Stimulated activated CD8-positive, alpha-beta memory T cell treated with anti-CD3 and anti-CD28 coated beads, Interleukin-15, amount 100 ng/mL, for 4 hours (primary cell): ENCODE measurements around the gene WSB2.
A peak's percentile ranks its signal among the peaks of the same experiment; 100 is the strongest.

ENCODE experiments used
- DNase-seq, 2 donors: peaks; one replicate each; pipeline ENCODE4 v3.0.0-alpha.2; 2020; ENCODE audit warnings: low read depth in 2 of 2

WSB2 gene

DNA sequence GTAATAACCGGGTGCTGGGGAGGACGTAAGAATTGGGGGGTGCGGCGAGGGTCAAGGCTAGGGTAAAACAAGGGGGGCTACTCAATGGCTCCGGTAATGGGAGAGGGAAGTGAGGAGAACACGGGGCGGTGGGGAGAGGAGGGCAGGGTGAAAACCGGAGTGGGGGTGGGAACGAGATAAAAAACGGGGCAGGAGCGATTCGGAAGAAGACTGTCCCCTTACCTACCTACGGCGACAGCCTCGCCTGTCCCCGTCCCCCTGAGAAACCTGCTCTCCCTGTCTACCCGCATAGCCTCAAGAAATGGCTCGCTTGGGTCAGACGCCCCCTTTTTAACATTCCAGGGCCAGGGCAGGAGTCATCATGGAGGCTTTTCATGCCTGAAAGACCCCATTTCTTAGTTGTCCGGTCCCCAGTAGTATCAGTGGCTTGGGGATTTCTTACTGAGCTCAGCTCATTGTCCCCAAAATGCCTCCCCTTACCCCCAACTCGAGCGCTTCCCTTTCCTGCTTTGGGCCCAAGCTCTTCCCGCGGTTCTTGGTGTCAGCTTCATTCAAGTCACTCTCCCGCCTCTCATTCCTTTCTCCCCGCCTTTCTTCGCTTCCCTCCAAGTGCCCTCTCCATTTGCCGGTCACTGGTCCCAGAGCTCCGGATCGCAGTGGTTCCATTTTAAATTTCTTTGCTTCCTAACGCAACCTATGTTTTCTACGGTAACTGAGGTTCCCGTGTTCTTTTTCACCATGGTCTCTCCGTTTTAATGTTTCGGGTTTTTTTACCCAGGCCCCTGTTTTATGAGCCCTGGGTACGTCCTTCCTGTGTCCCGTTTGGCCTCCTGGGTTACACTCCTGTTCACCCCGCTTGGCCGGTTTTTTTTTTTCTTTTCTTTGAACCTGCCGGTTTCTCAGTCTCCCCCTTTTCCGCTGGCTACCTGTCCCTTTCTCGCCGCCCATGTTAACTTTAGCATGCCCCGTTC, 1.2 kb upstream of the WSB2 start:
- no peak for DNase-seq

DNA sequence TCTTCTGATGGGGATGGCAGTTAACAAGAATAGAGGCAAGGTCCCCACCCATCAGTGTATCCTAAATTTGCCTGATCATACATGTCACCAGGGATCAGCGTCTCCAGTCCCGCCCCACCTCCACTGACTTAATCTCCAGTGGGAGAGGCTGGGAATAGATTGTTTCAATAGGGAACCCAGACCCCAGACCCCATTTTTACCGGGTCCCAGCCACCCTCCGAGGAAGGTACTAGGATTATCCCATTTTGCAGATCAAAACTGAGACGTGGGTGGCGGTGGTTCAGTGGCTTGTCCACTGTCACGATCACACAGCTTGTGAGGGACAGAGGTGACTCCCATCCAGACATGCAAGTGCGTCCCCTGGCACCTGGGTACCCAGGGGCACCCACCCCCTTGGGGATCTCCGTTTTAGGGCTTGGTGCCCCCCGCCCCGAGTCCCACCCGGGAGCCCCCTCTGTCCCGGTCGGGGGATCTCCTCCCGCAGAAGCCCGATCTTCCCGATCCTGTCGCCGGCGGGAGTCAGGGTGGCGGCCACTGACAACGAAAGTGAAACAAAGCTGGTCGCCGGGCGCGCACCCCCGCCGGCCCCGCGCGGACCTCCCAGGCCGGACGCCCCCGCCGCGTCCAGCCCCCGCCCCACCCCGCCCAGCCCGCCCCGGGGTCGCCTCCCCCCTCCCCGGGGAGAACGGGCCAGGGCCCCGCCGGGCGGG, 523 bp downstream of the WSB2 start:
- DNase-seq = no peak

DNA sequence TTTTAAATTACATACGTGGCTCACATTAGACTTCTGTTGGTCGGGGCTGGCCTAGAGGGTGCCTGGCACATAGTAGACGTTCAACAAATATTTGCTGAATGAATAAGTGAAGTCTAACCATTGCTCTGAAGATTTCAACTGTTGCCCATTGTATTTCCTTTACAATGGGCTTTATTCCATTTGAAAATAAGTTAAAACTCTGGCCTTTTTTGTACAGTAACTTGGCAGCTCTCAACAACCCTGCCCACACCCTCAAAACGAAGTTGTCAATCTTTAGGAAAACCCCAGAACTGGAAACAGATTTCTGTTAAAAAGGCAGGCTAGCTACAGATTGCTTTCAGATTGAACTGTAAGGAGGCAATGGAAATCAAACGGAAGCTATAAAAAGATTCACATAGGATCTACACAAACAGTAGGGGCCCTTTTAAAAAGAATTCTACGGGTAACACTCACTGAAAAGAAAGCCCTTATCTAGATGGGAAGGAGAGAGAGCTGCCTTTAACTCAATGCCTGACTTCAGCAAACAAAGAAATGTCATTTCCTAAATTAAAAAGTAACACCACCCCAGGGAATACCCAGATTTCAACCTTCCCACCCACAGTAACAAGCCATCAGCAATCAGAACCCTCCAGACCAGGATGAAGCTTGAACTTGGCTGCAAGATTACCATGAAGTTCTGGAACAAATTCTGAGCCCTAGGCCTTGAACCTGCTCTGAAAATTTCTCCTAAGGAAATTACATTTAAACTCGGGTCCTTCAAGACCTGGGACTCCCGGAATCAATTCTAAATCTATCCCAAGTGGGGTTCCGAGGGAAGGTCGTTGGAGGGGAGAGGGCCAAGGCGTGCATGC, 1.4 kb downstream of the WSB2 start:
- no peak for DNase-seq

DNA sequence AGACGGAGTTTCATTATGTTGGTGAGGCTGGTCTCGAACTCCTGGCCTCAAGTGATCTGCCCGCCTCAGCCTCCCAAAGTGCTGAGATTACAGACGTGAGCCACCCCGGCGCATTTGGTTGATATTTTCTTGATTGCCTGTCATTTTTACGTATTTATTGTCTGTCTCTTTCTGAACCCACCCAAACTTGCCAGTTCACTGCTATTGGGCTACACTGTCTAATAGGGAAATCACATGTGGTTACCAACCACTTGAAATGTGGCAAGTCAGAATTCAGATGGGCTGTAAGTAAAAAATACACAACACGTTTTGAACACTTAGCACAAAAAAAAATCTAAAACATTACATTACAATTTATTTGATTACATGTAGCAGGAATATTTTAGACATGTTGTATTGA, 2.1 kb downstream of the WSB2 start:
- no peak for DNase-seq

DNA sequence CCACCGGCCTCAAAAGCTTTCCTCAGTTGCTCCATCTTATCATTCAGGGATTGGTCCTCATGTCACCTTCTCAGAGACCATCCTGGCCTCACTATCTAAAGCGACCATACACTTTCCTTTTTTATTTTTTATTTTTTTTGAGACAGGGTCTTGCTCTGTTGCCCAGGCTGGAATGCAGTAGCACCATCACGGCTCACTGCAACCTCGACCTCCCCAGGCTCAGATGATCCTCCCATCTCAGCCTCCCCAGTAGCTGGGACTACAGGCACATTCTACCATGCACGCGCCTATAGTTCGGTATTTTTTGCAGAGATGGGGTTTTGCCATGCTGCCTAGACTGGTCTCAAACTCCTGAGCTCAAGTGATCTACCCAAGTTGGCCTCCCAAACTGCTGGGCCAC, 2.8 kb downstream of the WSB2 start:
- no peak for DNase-seq

DNA sequence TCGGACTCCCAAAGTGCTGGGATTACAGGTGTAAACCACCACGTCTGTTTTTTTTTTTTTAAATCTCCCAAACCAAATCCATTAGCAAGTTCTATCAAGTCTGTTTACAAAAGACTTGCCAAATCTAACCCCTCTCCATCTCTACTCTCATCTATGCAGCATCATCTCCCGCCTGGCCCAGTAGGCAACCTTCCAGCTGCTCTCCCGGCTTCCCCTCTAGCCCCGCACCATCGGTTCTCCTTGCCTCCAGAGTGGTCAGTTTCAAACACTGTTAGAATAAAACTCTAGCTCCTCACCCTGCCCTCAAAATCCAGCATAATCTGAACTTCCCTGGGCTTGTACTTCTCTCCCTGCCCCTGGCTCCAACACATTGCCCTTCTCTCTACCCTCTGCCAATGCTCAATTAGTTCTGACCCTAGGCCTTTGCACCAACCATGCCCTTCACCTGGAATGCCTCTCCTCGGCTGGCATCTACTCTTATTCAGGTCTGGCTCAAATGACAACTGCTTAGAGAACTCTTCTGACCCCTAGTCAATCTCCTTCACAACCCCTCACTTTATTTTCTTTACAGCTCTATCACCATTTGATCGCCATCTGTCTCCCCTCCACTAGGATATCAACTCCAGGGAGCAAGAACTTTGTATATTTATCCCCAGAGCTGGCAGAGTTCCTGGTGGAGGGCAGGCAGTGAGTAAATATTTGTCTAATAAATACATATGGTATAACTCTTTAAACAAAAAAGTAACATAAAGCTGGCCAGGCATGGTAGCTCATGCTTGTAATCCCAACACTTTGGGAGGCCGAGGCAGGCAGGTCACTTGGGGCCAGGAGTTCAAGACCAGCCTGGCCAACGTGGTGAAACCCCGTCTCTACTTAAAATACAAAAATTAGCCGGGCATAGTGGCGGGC, 4.9 kb downstream of the WSB2 start:
- no peak for DNase-seq

DNA sequence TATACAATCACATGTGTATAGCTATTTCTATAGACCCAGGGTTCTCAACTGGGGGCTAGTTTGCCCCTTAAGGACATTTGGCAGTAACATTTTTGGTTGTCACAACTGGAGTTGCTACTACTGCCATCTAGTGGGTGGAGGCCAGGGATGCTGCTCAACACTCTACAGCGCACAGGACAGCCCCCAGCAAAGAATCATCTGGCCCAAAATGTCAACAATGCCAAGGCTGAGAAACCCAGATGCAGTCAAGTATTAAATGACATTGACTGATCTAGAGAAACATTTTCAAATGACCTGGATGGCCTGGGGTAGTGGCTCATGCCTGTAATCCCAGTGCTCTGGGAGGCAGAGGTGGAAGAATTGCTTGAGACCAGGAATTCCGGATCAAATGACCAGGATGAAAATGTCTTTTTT, 5.8 kb downstream of the WSB2 start:
- peak; percentile 21 to 46 for DNase-seq

DNA sequence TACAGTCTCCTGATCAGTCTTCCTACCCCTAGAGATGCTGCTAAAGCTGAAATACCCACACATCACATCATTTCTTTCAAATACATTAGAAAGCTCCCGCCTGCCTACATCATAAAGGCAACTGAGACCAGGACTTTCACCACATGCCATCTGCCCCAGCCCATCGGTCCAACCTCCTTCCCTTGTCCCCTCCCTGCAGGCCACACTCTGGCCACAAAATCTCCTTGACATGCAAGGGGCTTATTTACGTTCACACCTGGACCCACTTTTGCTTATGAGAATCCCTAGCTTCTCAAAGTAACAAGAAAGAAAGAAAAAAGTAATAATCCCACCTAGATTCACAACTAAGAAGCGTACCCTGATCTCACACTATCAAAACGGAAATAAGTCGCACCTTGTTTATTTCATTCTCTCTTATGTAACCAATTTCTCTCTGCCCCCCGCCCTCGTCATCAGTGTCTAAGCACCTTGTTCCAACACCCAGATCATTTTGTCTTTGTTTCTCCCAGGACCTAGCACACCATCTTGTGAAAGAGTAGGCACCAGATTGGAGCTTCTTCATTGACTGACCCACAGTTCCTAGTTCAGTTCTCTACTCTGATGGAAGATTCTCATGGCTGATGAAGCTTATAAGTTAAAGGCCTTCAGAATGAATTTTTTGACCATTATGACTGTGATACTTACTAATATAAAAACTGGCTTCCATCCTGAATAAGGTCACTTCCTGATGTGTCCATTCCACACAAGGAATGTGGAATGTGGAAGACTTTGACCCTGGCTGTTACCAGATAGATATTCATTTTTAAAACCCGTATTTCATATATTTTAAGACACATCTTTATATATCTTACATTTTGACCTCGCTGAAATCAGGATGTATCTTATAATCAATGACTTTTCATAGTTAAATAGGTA, 7.7 kb downstream of the WSB2 start:
- DNase-seq = no peak

DNA sequence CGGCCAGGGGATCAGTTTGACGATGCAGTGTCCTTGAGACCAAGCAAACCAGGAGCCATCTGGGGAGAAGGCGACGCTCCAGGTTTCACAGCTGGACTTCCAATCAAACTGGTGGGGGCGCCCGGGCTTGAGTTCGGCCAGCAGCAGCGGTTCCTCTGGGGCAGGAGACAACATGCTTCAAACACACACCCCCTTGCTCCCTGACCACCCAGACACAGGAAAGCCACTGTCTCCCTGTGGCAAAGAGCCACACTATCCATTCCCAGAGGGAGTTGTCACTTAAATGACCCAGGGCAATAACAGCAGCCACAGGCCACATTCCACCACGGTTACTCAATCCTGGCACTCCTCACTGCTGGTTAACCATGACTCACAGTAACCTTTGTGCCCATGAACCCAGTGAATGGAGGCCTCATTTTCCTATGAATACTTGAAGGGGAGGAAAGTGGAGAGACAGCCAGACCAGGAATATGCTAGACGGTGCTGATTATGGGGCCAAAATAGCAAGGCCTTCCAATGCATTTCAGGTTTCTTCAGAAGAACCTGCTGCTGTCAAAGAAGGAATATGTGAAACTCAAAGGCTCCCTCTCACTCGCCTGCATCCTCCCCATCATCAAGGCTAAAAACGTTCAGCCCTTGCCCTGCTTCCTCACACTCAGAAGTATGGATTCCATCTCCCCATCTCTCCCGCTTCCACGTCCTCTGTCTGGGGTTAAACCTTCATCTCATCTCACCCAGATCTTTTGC, 8.5 kb downstream of the WSB2 start:
- no peak for DNase-seq

DNA sequence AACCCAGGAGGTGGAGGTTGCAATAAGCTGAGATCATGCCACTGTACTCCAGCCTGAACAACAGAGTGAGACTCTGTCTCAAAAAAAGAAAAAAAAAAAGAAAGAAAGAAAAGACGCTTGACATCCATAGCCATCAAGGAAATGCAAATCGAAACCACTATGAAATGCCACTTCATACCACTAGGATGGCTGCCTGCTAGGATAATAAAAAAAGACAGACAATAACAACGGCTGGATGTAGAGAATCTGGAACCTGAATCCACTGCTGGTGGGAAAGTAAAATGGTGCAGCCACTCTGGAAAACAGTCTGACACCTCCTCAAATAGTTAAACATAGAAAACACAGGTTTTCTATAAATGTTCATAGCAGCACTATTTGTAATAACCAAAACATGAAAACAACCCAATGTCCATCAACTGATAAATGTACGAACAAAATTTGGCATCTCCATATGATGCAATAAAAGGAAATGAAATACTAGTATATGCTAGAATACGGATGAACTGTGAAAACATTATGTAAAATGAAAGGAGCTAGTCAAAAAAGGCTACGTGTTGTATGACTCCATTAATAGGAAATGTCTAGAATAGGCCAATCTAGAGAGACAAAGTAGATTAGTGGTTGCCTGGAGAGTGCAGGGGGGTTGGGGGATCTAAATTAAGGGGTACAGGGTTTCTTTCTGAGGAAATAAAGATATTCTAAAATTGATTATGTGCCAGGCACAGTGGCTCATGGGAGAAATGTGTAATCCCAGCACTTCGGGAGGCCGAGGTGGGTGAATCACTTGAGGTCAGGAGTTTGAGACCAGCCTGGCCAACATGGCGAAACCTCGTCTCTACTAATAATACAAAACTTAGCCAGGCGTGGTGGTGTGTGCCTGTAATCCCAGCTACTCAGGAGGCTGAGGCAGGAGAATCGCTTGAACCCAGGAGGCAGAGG, 9.7 kb downstream of the WSB2 start:
- no peak for DNase-seq

DNA sequence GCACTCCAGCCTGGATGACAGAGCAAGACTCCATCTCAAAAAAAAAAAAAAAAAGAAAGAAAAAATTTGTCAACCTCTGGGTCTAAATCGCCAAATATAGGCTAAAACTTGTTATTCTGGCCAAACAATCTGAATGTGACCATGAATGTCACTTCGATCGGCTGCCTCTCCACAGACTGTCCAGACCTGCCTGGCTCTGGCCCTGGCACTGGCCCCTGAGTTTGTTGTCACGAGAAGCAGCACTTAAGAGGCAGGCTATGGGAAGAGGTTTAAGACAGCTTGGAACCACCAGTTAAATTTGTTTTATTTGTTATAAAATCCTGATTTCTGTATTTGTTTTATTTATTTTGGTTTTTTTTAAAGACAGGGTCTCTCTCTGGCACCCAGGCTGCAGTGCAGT, 14.5 kb downstream of the WSB2 start:
- DNase-seq = no peak

DNA sequence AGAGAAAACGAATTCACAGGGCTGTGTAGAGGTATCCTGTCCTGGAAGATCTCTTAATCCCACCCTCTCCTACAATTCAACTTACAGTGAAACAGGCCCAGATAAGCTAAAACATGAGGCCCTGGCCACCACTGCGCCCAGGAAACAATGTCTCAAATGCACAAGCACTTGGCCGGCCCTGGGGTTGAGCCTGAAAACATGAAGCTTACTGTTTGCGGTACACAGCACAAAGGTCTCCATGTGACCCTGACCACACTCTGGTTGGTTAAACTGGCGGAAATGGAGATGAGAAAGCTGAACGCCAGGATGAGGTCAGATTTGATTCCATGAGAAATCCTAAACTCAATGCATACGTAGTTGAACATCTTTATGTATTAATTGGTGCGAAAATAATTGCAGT, 16.4 kb downstream of the WSB2 start:
- no peak for DNase-seq

DNA sequence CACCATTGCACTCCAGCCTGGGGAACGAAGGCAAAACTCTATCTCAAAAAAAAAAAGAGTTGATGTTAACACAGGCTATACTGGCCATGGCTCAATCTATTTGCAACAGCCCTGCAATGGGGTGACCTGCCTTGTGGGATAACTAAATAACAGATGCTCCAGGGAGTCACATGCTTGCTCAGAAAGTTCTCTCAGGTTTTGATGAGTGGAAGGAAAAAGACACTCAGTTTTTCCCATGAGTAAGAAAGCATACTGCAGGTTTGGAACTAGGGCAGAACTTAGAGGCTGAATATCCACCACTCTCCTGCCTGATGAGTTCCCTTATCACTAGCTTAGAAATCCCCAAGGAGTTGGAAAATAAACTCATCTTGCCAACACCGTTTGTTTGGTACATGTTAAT, 16.9 kb downstream of the WSB2 start:
- no peak for DNase-seq

DNA sequence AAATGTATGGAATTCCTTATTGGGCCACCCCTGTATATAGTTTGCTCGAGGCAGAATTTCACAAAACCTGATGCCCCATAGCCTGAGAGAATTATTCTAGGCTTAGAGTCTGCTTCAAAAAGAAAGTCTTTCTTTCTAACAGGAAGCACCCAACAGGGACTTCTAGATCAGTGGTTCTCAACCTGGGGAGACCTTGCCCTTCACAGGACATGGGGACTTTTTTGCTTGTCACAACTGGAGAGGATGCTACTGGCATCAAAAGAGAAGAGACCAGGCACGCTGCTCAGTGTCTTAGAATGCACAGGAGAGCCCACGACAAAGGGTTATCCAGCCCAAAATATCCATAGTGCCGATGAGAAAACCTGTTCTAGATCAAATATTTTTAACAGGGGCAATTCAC, 18.9 kb downstream of the WSB2 start:
- DNase-seq = no peak

DNA sequence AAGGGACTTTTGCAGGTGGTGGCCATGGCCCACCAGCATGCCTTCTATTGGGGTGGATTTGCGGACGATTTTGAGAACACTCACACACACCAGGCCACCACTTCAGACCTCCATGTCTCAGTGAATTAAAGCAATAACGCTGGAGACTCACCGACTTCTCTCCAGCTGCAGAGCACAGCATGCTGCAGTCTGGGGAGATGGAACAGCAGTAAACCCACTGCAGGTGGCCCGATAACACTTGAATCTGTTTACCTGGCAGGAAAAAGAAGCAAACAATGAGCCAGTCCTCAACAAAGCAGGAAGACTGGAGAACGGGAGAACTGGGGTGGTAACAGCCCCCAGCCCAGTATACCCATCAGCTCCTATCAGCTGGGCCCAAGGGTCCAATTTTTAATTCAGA, 22.8 kb downstream of the WSB2 start:
- no peak for DNase-seq

DNA sequence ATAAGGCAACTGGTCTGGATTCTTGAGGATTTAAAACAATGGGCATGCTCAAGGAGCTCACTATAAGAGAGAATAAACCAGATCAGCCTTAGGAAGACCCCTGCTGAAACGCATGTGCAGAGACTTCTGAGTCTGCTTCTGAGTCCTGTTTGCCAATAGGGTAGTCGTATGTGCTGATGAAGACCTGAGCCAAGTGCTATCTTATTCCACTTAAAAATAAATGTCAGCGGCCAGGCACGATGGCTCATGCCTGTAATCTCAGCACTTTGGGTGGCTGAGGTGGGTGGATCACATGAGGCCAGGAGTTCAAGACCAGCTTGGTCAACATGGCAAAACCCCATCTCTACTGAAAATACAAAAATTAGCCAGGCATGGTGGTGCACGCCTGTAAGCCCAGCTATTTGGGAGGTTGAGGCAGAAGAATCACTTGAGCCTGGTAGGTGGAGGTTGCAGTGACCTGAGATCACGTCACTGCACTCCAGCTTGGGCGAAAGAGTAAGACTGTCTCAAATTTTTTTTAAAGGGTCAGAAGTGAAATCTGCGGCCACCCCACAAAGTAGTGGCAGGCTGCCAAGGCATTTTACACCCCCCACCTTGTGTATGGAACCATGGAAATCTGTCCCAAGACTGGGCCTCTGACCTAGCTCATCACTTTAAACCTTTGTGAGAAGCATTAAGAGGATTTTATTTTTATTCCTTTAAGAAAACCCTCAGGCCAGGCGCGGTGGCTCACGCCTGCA, 24.1 kb downstream of the WSB2 start:
- no peak for DNase-seq
